HepG2 (cell line): Measurements from ENCODE around the gene SYNGAP1. TPM values are rescaled to one million over a fixed set of nuclear protein-coding genes. Genes with fewer than 3 reads are reported as not detected.

Experiments used
- BRF2 ChIP-seq: sonication (generic); formaldehyde crosslinking; IDR thresholded peaks from 2 replicates; pipeline ENCODE4 v1.8.1; 2022; ENCODE audit warnings: mild to moderate bottlenecking, missing genetic modification reagents
- ELK4 ChIP-seq: sonication (generic); formaldehyde crosslinking; IDR thresholded peaks from 2 replicates; pipeline ENCODE4 v1.9.0; 2021; ENCODE audit warnings: missing genetic modification reagents, borderline replicate concordance
- ERF ChIP-seq: IDR thresholded peaks from 2 replicates; pipeline ENCODE4 v1.6.1; 2018; ENCODE audit warnings: missing biosample characterization, missing genetic modification reagents
- HIC2 ChIP-seq: sonication (generic); formaldehyde crosslinking; IDR thresholded peaks from 2 replicates; pipeline ENCODE4 v1.9.0; 2022; ENCODE audit warnings: low read depth, missing genetic modification reagents
- KDM5A ChIP-seq: fragments of 200-600 bp; sonication (generic); IDR thresholded peaks from 2 replicates; pipeline ENCODE4 v1.7.0; 2018; ENCODE audit warnings: antibody characterized with exemption, mild to moderate bottlenecking, low read length, borderline replicate concordance
- MTA1 ChIP-seq: sonication (generic); formaldehyde crosslinking; IDR thresholded peaks from 2 replicates; pipeline ENCODE4 v1.4.0; 2020; ENCODE audit warnings: missing genetic modification reagents, mild to moderate bottlenecking, borderline replicate concordance
- NCOA1 ChIP-seq: sonication (generic); formaldehyde crosslinking; IDR thresholded peaks from 2 replicates; pipeline ENCODE4 v1.9.0; 2021; ENCODE audit warnings: missing genetic modification reagents
- PCBP1 ChIP-seq: fragments of 200-400 bp; formaldehyde crosslinking; IDR thresholded peaks from 2 replicates; pipeline ENCODE4 v1.6.1; 2017; ENCODE audit warnings: mild to moderate bottlenecking, low read depth, low read length, borderline replicate concordance
- RFX5 ChIP-seq: IDR thresholded peaks from 2 replicates; pipeline ENCODE4 v1.6.1; 2011; ENCODE audit warnings: low read depth, low read length, improper control_type of control experiment
- RXRB ChIP-seq: IDR thresholded peaks from 2 replicates; pipeline ENCODE4 v1.6.1; 2016; ENCODE audit warnings: borderline replicate concordance, missing genetic modification reagents, missing compliant biosample characterization
- SETDB1 ChIP-seq: sonication (generic); formaldehyde crosslinking; IDR thresholded peaks from 2 replicates; pipeline ENCODE4 v1.5.1; 2020; ENCODE audit warnings: missing genetic modification reagents, mild to moderate bottlenecking, borderline replicate concordance
- SMARCC2 ChIP-seq: fragments of 450-650 bp; IDR thresholded peaks from 2 replicates; pipeline ENCODE4 v1.6.1; 2017; ENCODE audit warnings: antibody characterized with exemption, mild to moderate bottlenecking
- SP140L ChIP-seq: sonication (generic); formaldehyde crosslinking; IDR thresholded peaks from 2 replicates; pipeline ENCODE4 v1.4.0; 2020; ENCODE audit warnings: missing genetic modification reagents, borderline replicate concordance
- TAF15 ChIP-seq: fragments of 200-400 bp; formaldehyde crosslinking; IDR thresholded peaks from one replicate; pipeline ENCODE4 v1.6.1; 2018; ENCODE audit warnings: mild to moderate bottlenecking, low read depth, low read length; ENCODE audit not compliant: poor library complexity, severe bottlenecking
- TOE1 ChIP-seq: sonication (generic); formaldehyde crosslinking; IDR thresholded peaks from 2 replicates; pipeline ENCODE4 v1.4.0; 2020; ENCODE audit warnings: mild to moderate bottlenecking, missing genetic modification reagents
- YEATS2 ChIP-seq: sonication (generic); formaldehyde crosslinking; IDR thresholded peaks from 2 replicates; pipeline ENCODE4 v1.4.0; 2020; ENCODE audit warnings: missing genetic modification reagents, borderline replicate concordance
- ZBTB1 ChIP-seq: sonication (generic); formaldehyde crosslinking; IDR thresholded peaks from 2 replicates; pipeline ENCODE4 v1.4.0; 2020; ENCODE audit warnings: missing genetic modification reagents, borderline replicate concordance
- ZFP82 ChIP-seq: sonication (generic); formaldehyde crosslinking; IDR thresholded peaks from 2 replicates; pipeline ENCODE4 v1.5.1; 2020; ENCODE audit warnings: mild to moderate bottlenecking, missing genetic modification reagents, borderline replicate concordance
- ZNF24 ChIP-seq: fragments of 450-650 bp; IDR thresholded peaks from 2 replicates; pipeline ENCODE4 v1.6.1; 2017; ENCODE audit warnings: antibody characterized with exemption, mild to moderate bottlenecking
- ZNF280B ChIP-seq: sonication (generic); formaldehyde crosslinking; IDR thresholded peaks from 2 replicates; pipeline ENCODE4 v1.5.0; 2020; ENCODE audit warnings: missing genetic modification reagents, mild to moderate bottlenecking, borderline replicate concordance
- ZNF331 ChIP-seq: sonication (generic); formaldehyde crosslinking; IDR thresholded peaks from 2 replicates; pipeline ENCODE4 v1.4.0; 2020; ENCODE audit warnings: missing genetic modification reagents
- ZNF556 ChIP-seq: sonication (generic); formaldehyde crosslinking; IDR thresholded peaks from 2 replicates; pipeline ENCODE4 v1.4.0; 2020; ENCODE audit warnings: mild to moderate bottlenecking, missing genetic modification reagents, borderline replicate concordance
- ZNF589 ChIP-seq: sonication (generic); formaldehyde crosslinking; conservative IDR thresholded peaks from 2 replicates; pipeline ENCODE4 v1.8.0; 2022; ENCODE audit warnings: mild to moderate bottlenecking, moderate library complexity, missing genetic modification reagents
- ZNF841 ChIP-seq: sonication (generic); formaldehyde crosslinking; IDR thresholded peaks from 2 replicates; pipeline ENCODE4 v1.8.1; 2023; ENCODE audit warnings: missing genetic modification reagents, borderline replicate concordance
- ZSCAN20 ChIP-seq: sonication (generic); formaldehyde crosslinking; IDR thresholded peaks from 2 replicates; pipeline ENCODE4 v1.4.0; 2020; ENCODE audit warnings: missing genetic modification reagents, mild to moderate bottlenecking, borderline replicate concordance
- polyA plus RNA-seq, 8 experiments: library from polyadenylated mRNA; depleted of rRNA in 3 of 8; stranded (reverse) in 7 of 8; unstranded in 1 of 8; fragments of >200 nt; fragmentation: Illumina TruSeq in 4 of 8; extraction: Trizol in 4 of 8; gene quantifications; 2 replicates each; pipeline versions ENCODE4 v1.2.1 to v1.2.3, GENCODE V29; 2011 to 2016; ENCODE audit warnings: low read depth in 4 of 8, missing spikeins in 1 of 8, mixed read lengths in 1 of 8; ENCODE audit not compliant: insufficient read depth in 1 of 8
- total RNA-seq, 5 experiments: library from RNA; depleted of rRNA; stranded (reverse); fragments of >200 nt; fragmentation: Illumina TruSeq; extraction: Trizol; gene quantifications; 2 replicates each; pipeline ENCODE4 v1.2.3, GENCODE V29; 2016; ENCODE audit warnings: low read depth in 1 of 5

SYNGAP1 gene
- total and polyA plus RNA-seq, 2 of the 13 experiments (the other 11 are each of a cell fraction or from before 2014, with no cell fraction given), result 0.75 to 1.1 TPM

- TF ChIP-seq ZFP82 (no peak), ZNF24 (no peak), ELK4 (CRISPR knock-in tag) (no peak), SETDB1 (CRISPR knock-in tag) (no peak), BRF2 (CRISPR knock-in tag) (no peak), NCOA1 (CRISPR knock-in tag) (no peak), ZNF841 (CRISPR knock-in tag) (peak; percentile 89; the same call in 1 of the 2 replicates), ERF (CRISPR knock-in tag) (no peak), KDM5A (peak; percentile 56; the same call in 1 of the 2 replicates), ZNF280B (peak; percentile 82), YEATS2 (CRISPR knock-in tag) (no peak), TAF15 (no peak), ZNF556 (CRISPR knock-in tag) (no peak), RFX5 (no peak), MTA1 (CRISPR knock-in tag) (no peak), SMARCC2 (no peak), ZBTB1 (CRISPR knock-in tag) (no peak), PCBP1 (no peak), ZNF331 (CRISPR knock-in tag) (no peak), SP140L (CRISPR knock-in tag) (no peak), ZSCAN20 (CRISPR knock-in tag) (no peak), ZNF589 (CRISPR knock-in tag) (no peak), TOE1 (CRISPR knock-in tag) (no peak), RXRB (CRISPR knock-in tag) (no peak), HIC2 (CRISPR knock-in tag) (no peak)
Measured at GRCh38 chr6:33391922-33392594, 27.8 kb upstream of the SYNGAP1 start (continued).
